ENCODE data around the gene MAN2B1. TPM values are rescaled to one million over a fixed set of nuclear protein-coding genes. Genes with fewer than 3 reads are reported as not detected.

MAN2B1 gene
- total and polyA plus RNA-seq, 2 of the 13 experiments (the other 11 are each of a cell fraction or from before 2014, with no cell fraction given) = 23.6 to 23.8 TPM

DNA sequence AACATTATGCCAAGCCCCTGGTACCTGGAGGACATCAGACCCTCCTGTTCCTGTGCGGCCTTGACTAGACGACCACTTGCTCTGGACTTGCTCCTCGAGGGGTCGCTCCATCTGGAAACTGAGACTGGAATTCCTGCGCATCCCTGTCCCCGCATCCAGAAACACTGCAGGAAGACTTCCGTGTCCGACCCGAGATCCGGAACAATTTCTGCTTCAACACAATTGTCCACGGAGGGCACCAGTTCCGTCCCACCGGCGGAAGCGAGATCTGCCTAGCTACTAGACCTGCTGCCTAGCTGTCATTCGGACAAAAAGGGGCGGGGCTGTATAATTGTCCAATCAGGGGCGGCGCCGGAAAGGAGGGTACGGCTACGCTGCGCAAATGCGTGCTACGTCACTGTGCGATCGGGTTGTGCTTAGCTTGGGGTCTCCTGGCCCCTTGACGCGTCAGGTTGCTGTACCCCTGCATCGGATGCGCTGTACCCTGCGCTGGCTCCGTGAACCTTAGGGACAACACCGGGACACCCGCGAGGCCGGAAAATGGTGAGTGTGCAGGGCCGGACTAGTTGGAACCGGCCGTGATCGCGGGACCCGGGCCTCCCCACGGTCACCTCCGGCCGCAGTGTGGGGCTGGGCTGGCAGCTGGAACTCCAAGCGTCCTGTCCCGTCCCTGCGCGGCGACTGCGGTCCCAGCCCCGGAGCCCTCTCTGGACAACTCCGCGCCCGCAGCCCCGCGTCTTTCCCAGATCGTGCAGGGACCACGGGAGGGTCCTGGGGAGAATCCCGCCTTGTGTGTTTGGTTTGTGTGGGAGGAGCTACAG, 55.8 kb downstream of the MAN2B1 start, which contains the start of the genes ZNF490 and ZNF791 (continued):
- TF ChIP-seq EZH2 (conservative IDR thresholded peaks at IDR 0.05; ENCODE audit: low read depth, low read length) = no peak
- 0 out of 2 replicates have a peak, but pooled peaks have one; percentile 52 for TF ChIP-seq PAWR (CRISPR knock-in tag; IDR thresholded peaks at IDR 0.05; ENCODE audit: borderline replicate concordance)
- no peak for TF ChIP-seq ZNF18 (CRISPR knock-in tag; IDR thresholded peaks at IDR 0.05; ENCODE audit: insufficient replicate concordance)
- TF ChIP-seq, protein P1, sequence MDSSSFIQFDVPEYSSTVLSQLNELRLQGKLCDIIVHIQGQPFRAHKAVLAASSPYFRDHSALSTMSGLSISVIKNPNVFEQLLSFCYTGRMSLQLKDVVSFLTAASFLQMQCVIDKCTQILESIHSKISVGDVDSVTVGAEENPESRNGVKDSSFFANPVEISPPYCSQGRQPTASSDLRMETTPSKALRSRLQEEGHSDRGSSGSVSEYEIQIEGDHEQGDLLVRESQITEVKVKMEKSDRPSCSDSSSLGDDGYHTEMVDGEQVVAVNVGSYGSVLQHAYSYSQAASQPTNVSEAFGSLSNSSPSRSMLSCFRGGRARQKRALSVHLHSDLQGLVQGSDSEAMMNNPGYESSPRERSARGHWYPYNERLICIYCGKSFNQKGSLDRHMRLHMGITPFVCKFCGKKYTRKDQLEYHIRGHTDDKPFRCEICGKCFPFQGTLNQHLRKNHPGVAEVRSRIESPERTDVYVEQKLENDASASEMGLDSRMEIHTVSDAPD (CRISPR knock-in tag; IDR thresholded peaks at IDR 0.05) = no peak
- TF ChIP-seq, protein P2, sequence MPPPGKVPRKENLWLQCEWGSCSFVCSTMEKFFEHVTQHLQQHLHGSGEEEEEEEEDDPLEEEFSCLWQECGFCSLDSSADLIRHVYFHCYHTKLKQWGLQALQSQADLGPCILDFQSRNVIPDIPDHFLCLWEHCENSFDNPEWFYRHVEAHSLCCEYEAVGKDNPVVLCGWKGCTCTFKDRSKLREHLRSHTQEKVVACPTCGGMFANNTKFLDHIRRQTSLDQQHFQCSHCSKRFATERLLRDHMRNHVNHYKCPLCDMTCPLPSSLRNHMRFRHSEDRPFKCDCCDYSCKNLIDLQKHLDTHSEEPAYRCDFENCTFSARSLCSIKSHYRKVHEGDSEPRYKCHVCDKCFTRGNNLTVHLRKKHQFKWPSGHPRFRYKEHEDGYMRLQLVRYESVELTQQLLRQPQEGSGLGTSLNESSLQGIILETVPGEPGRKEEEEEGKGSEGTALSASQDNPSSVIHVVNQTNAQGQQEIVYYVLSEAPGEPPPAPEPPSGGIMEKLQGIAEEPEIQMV (CRISPR knock-in tag; IDR thresholded peaks at IDR 0.05; ENCODE audit: low read depth) = 0 out of 2 replicates have a peak, but pooled peaks have one; percentile 47
- no peak for TF ChIP-seq RFX1 (IDR thresholded peaks at IDR 0.05)
- no peak for TF ChIP-seq ISL2 (CRISPR knock-in tag; IDR thresholded peaks at IDR 0.05)
- TF ChIP-seq YEATS2 (CRISPR knock-in tag; IDR thresholded peaks at IDR 0.05; ENCODE audit: borderline replicate concordance) = peak; percentile 95
- TF ChIP-seq GLMP (CRISPR knock-in tag; IDR thresholded peaks at IDR 0.05; ENCODE audit: borderline replicate concordance) = no peak
- TF ChIP-seq ZNF264 (CRISPR knock-in tag; IDR thresholded peaks at IDR 0.05) = no peak
- TF ChIP-seq HMG20B (CRISPR knock-in tag; conservative IDR thresholded peaks at IDR 0.05) = peak; percentile 24; the same call in 1 of the 2 replicates
- peak in 1 of 2 experiments; percentile 93; a peak in 2 of 4 replicates for TF ChIP-seq KLF16 (CRISPR knock-in tag; IDR thresholded peaks at IDR 0.05)
- TF ChIP-seq POGK (CRISPR knock-in tag; conservative IDR thresholded peaks at IDR 0.05) = 0 out of 2 replicates have a peak, but pooled peaks have one; percentile 25
- TF ChIP-seq ZSCAN31 (CRISPR knock-in tag; IDR thresholded peaks at IDR 0.05; ENCODE audit: low read depth) = peak; percentile 10; the same call in 1 of the 2 replicates
- TF ChIP-seq RFXAP (CRISPR knock-in tag; IDR thresholded peaks at IDR 0.05; ENCODE audit: borderline replicate concordance) = peak; percentile 99
- peak; percentile 73; the same call in 1 of the 2 replicates for TF ChIP-seq KDM5B (CRISPR knock-in tag; IDR thresholded peaks at IDR 0.05; ENCODE audit: borderline replicate concordance)

Data from HepG2 (cell line).